Skeletal muscle tissue (tissue), 4 donors: ENCODE measurements around the gene LRP2BP. TPM values are rescaled to one million over a fixed set of nuclear protein-coding genes. Genes with fewer than 3 reads are reported as not detected.

Experiments used
- H3K27ac ChIP-seq: one replicate; pipeline ENCODE4 v1.7.0; 2013; ENCODE audit warnings: mild to moderate bottlenecking, low read depth, low read length, inconsistent platforms
- H3K27me3 ChIP-seq, 3 donors: one replicate each; pipeline ENCODE4 v1.7.0; 2013; ENCODE audit warnings: low read length in 3 of 3; ENCODE audit not compliant: control insufficient read depth in 3 of 3, insufficient read depth in 3 of 3
- H3K36me3 ChIP-seq, 3 donors: one replicate each; pipeline ENCODE4 v1.7.0; 2013; ENCODE audit warnings: low read length in 3 of 3; ENCODE audit not compliant: control insufficient read depth in 3 of 3, insufficient read depth in 3 of 3
- H3K4me1 ChIP-seq, 3 donors: one replicate each; pipeline ENCODE4 v1.7.0; 2013; ENCODE audit warnings: low read length in 3 of 3, mild to moderate bottlenecking in 3 of 3; ENCODE audit not compliant: control insufficient read depth in 3 of 3, insufficient read depth in 3 of 3
- H3K4me3 ChIP-seq, 3 donors: one replicate each; pipeline ENCODE4 v1.7.0; 2013; ENCODE audit warnings: low read length in 3 of 3
- H3K9ac ChIP-seq, 3 donors: one replicate each; pipeline ENCODE4 v1.7.0; 2013; ENCODE audit warnings: low read length in 3 of 3, mild to moderate bottlenecking in 3 of 3, moderate library complexity in 2 of 3, low read depth in 1 of 3
- H3K9me3 ChIP-seq, 3 donors: one replicate each; pipeline ENCODE4 v1.7.0; 2013; ENCODE audit warnings: low read length in 3 of 3; ENCODE audit not compliant: control insufficient read depth in 3 of 3
- total RNA-seq: library from RNA; depleted of rRNA; stranded (reverse); fragments of >200 nt; gene quantifications from one replicate; pipeline ENCODE4 v1.2.3, GENCODE V29; 2014
- donor health status: Osteomylitis.

LRP2BP gene
- total RNA-seq, 1 donor from 2014 or later = 4.7 TPM

GRCh38 chr4:185352741-185353140 lies 43.0 kb downstream of the LRP2BP start:
- Histone ChIP-seq H3K27ac (no peak overlapping the region), H3K4me3 (no peak overlapping the region), H3K9me3 (no peaks in the 10 kb centered on the region), H3K27me3 (no peaks in the 10 kb centered on the region), H3K9ac (no peak overlapping the region), H3K4me1 (no peaks in the 10 kb centered on the region), H3K36me3 (peaks cover 3 to 13% (median 13%) of the 10 kb centered on the region in 3 donors)

DNA sequence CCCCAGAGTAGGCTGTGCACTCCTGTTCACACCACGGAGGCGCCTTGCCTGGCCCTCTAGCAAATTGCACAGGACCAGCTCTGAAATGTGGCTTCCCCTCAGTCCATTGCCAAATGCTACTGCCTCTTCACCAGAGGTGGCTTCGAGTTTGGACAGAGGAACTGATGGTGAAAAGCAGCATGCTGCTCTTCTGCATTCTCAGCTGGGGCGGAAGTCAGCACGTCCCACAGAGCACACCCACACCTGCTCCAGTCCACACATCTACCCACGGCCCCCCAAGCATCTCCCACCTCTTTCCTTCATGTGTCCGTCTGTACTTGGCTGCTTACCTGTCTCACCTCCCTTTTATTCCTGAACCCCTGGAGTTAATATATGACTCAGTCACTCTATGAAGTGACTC lies 43.5 kb downstream of the LRP2BP start:
- no peak overlapping the region for H3K27ac ChIP-seq
- no peaks in the 10 kb centered on the region for H3K27me3 ChIP-seq
- H3K4me1 ChIP-seq = no peaks in the 10 kb centered on the region
- H3K9me3 ChIP-seq = no peaks in the 10 kb centered on the region
- H3K36me3 ChIP-seq = peaks cover 3 to 12% (median 12%) of the 10 kb centered on the region in 3 donors
- H3K4me3 ChIP-seq = no peak overlapping the region
- H3K9ac ChIP-seq = no peak overlapping the region

GRCh38 chr4:185351691-185352090 lies 44.0 kb downstream of the LRP2BP start:
- no peaks in the 10 kb centered on the region for H3K27me3 ChIP-seq
- H3K27ac ChIP-seq = no peak overlapping the region
- no peak overlapping the region for H3K9ac ChIP-seq
- no peaks in the 10 kb centered on the region for H3K9me3 ChIP-seq
- peaks cover 3 to 17% (median 12%) of the 10 kb centered on the region in 3 donors for H3K36me3 ChIP-seq
- no peaks in the 10 kb centered on the region for H3K4me1 ChIP-seq
- H3K4me3 ChIP-seq = no peak overlapping the region

DNA sequence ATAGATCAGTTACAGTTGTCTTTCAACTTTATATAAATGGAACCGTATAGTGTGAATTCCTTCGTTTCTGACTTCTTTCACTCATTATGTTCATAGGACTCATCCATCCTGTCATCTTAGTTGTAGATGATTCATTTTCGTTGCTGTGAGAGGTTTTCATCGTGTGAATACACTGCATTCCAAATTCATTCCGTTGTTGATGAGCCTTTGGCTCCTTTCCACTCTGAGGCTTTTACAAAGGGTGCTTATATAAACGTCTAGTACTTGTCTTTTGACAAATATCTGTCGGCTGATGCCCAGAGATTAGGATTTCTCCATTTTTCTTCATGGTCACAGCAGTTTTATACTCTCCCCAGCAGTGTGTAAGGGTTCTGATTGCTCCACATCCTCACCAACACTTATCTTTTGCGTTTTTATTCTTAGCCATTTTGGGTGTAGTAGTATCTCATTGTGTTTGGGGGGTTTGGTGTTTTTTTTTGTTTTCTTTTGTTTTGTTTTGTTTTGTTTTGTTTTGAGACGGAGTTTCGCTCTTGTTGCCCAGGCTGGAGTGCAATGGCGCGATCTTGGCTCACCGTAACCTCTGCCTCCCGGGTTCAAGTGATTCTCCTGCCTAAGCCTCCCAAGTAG lies 48.6 kb downstream of the LRP2BP start:
- H3K9me3 ChIP-seq = no peaks in the 10 kb centered on the region
- H3K27ac ChIP-seq = no peak overlapping the region
- H3K4me1 ChIP-seq = peaks cover 0 to 3% (median 2%) of the 10 kb centered on the region in 3 donors
- H3K4me3 ChIP-seq = no peak overlapping the region
- no peak overlapping the region for H3K9ac ChIP-seq
- H3K36me3 ChIP-seq = peaks cover 5 to 14% (median 10%) of the 10 kb centered on the region in 3 donors
- no peaks in the 10 kb centered on the region for H3K27me3 ChIP-seq

- no peaks in the 10 kb centered on the region for H3K9me3 ChIP-seq
- H3K4me1 ChIP-seq = peaks cover 0 to 3% (median 2%) of the 10 kb centered on the region in 3 donors
- H3K36me3 ChIP-seq = peaks cover 4 to 23% (median 19%) of the 10 kb centered on the region in 3 donors
- H3K4me3 ChIP-seq = no peak overlapping the region
- peak overlapping the region; percentile 15 for H3K27ac ChIP-seq
- no peak overlapping the region for H3K9ac ChIP-seq
- H3K27me3 ChIP-seq = no peaks in the 10 kb centered on the region
These were observed 50.8 kb downstream of the LRP2BP start for GRCh38 chr4:185344743-185345538.

- Histone ChIP-seq H3K9me3 (no peaks in the 10 kb centered on the region), H3K27ac (peak overlapping the region; percentile 15), H3K4me1 (peaks cover 0 to 3% (median 2%) of the 10 kb centered on the region in 3 donors), H3K9ac (no peak overlapping the region), H3K4me3 (no peak overlapping the region), H3K27me3 (no peaks in the 10 kb centered on the region), H3K36me3 (peaks cover 4 to 23% (median 19%) of the 10 kb centered on the region in 3 donors)
These were observed 51.8 kb downstream of the LRP2BP start for GRCh38 chr4:185343726-185344581.

GRCh38 chr4:185341841-185342240 lies 53.9 kb downstream of the LRP2BP start:
- Histone ChIP-seq H3K9me3 (peaks cover 0 to 3% (median 0%) of the 10 kb centered on the region in 3 donors), H3K4me1 (peaks cover 0 to 3% (median 2%) of the 10 kb centered on the region in 3 donors), H3K9ac (no peak overlapping the region), H3K36me3 (peaks cover 4 to 21% (median 16%) of the 10 kb centered on the region in 3 donors), H3K4me3 (no peak overlapping the region), H3K27me3 (no peaks in the 10 kb centered on the region), H3K27ac (no peak overlapping the region)

GRCh38 chr4:185341377-185341776 lies 54.3 kb downstream of the LRP2BP start:
- no peak overlapping the region for H3K27ac ChIP-seq
- H3K4me1 ChIP-seq = peaks cover 0 to 3% (median 2%) of the 10 kb centered on the region in 3 donors
- no peak overlapping the region for H3K9ac ChIP-seq
- H3K36me3 ChIP-seq = peaks cover 4 to 21% (median 14%) of the 10 kb centered on the region in 3 donors
- H3K27me3 ChIP-seq = no peaks in the 10 kb centered on the region
- H3K4me3 ChIP-seq = no peak overlapping the region
- peaks cover 0 to 3% (median 0%) of the 10 kb centered on the region in 3 donors for H3K9me3 ChIP-seq

GRCh38 chr4:185339941-185340340 lies 55.8 kb downstream of the LRP2BP start:
- Histone ChIP-seq H3K27ac (no peak overlapping the region), H3K9me3 (peaks cover 0 to 3% (median 0%) of the 10 kb centered on the region in 3 donors), H3K4me3 (no peak overlapping the region), H3K36me3 (peaks cover 4 to 21% (median 14%) of the 10 kb centered on the region in 3 donors), H3K9ac (no peak overlapping the region), H3K4me1 (peaks cover 0 to 2% (median 0%) of the 10 kb centered on the region in 3 donors), H3K27me3 (no peaks in the 10 kb centered on the region)
